Karpas-422 (cell line): Measurements from ENCODE around the gene PRKG1. TPM values are rescaled to one million over a fixed set of nuclear protein-coding genes. Genes with fewer than 3 reads are reported as not detected.

Source experiments
- DNase-seq: peaks from one replicate; pipeline ENCODE4 v3.0.0-alpha.2; 2015
- H2AFZ ChIP-seq: fragments of 200-600 bp; sonication (generic); 2 replicates; pipeline ENCODE4 v1.6.1; 2014; ENCODE audit warnings: antibody characterized with exemption, low read length, mixed read lengths
- H3K27ac ChIP-seq: fragments of 200-600 bp; sonication (generic); 2 replicates; pipeline ENCODE4 v1.5.1; 2014; ENCODE audit warnings: mild to moderate bottlenecking, low read length, moderate library complexity
- H3K27me3 ChIP-seq: fragments of 200-600 bp; sonication (generic); 2 replicates; pipeline ENCODE4 v1.6.1; 2014; ENCODE audit warnings: low read length, mixed read lengths
- H3K36me3 ChIP-seq: fragments of 200-600 bp; sonication (generic); 2 replicates; pipeline ENCODE4 v1.6.1; 2014; ENCODE audit warnings: low read length, mixed read lengths; ENCODE audit not compliant: insufficient read depth
- H3K4me1 ChIP-seq: fragments of 200-600 bp; sonication (generic); 2 replicates; pipeline ENCODE4 v1.6.1; 2014; ENCODE audit warnings: mild to moderate bottlenecking, low read length, mixed read lengths
- H3K4me2 ChIP-seq: fragments of 200-600 bp; sonication (generic); 2 replicates; pipeline ENCODE4 v1.6.1; 2014; ENCODE audit warnings: low read length, low read depth, mild to moderate bottlenecking; ENCODE audit not compliant: poor library complexity, severe bottlenecking
- H3K4me3 ChIP-seq: fragments of 200-600 bp; sonication (generic); 2 replicates; pipeline ENCODE4 v1.5.1; 2014; ENCODE audit warnings: mild to moderate bottlenecking, antibody characterized with exemption, low read length, mixed read lengths
- H3K79me2 ChIP-seq: fragments of 200-600 bp; sonication (generic); 2 replicates; pipeline ENCODE4 v1.6.1; 2014; ENCODE audit warnings: mild to moderate bottlenecking, low read length, mixed read lengths
- H3K9ac ChIP-seq: fragments of 200-600 bp; sonication (generic); 2 replicates; pipeline ENCODE4 v1.6.0; 2014; ENCODE audit warnings: low read length
- H3K9me2 ChIP-seq: fragments of 200-600 bp; sonication (generic), shearing (Covaris generic); replicated peaks from 2 replicates; pipeline ENCODE4 v1.6.0; 2014; ENCODE audit warnings: mild to moderate bottlenecking, low read length, moderate library complexity; ENCODE audit not compliant: insufficient read depth
- H3K9me3 ChIP-seq: fragments of 300-700, 200-600 bp; sonication (generic); 2 replicates; pipeline ENCODE4 v1.6.1; 2014; ENCODE audit warnings: low read length, mixed read lengths
- H4K20me1 ChIP-seq: fragments of 200-600 bp; sonication (generic); 2 replicates; pipeline ENCODE4 v1.6.1; 2014; ENCODE audit warnings: mild to moderate bottlenecking, antibody characterized with exemption, low read length, low read depth; ENCODE audit not compliant: insufficient read depth
- total RNA-seq: library from RNA; depleted of rRNA; stranded (reverse); fragments of >200 nt; shearing (Covaris generic); gene quantifications from 2 replicates; pipeline ENCODE4 v1.2.3, GENCODE V29; 2014; ENCODE audit warnings: low replicate concordance

PRKG1 gene
- total RNA-seq, 1 experiment from 2014 or later: not detected

DNA sequence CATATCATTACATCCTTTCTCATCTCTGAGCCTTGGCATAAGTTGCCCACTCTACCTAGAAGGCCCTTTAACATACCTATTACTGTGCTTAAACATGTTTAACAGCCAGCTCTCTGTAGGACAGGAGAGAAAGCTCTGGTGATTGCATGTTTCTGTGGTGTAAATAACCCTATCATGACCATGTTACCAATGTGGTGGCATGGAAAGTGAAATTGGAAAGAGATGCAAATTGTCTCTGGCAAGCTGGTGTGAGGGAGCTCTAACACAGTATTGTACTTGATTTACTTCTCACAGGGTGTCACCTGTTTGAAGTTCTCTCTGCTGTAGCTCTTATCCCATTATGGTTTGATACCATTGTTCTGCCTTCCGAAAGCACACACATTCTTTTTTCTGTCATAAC is 1008.0 kb downstream of the PRKG1 start:
- Histone ChIP-seq H3K9me3 (peaks cover 5% of the 10 kb centered on the region; the same call in 1 of the 2 replicates), H3K9me2 (no peaks in the 10 kb centered on the region), H3K4me2 (no peak overlapping the region), H4K20me1 (no peaks in the 10 kb centered on the region), H3K4me3 (no peak overlapping the region), H2AFZ (no peak overlapping the region), H3K36me3 (no peaks in the 10 kb centered on the region), H3K79me2 (no peaks in the 10 kb centered on the region), H3K9ac (no peak overlapping the region), H3K27ac (no peak overlapping the region), H3K27me3 (no peaks in the 10 kb centered on the region), H3K4me1 (no peaks in the 10 kb centered on the region)
- no peak for DNase-seq

DNA sequence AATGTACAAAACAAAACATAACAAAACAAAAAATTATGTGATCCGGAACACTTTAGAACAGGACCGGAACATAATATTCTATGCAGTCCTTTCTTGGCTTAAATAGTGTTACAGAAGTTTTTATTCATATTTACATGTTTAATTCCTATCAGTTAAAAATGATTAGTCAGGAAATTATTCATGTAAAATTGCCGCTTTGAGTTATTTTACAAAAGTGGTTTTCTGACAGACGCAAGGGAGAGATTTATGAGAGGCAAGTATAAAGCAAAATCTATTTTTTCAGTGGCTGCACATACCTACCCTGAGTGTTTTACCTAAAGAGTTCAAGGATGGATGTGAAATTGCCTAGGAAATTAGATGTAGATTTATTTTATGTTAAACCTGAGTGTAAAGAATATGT is 1009.1 kb downstream of the PRKG1 start:
- H3K4me2 ChIP-seq: no peak overlapping the region
- no peak overlapping the region for H3K9ac ChIP-seq

DNA sequence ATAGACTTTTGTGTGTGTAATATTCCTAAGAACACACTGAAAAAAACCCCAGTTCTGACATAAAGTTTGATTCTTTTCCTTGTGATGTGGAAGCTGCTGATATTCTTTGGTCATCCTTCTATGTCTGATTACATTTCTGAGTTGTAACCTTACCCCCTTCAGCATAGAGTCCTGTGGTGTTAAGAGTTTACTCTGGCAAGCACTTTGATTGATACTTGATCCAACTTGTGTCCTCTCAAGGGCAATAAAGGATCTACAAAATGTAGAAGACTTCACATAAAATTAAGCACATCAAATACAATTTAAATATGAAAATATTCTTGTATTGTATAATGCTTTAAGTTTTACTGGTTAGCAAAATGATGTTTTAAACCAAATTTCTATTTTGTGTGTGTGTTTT is 1018.1 kb downstream of the PRKG1 start:
- Histone ChIP-seq H3K4me3 (no peak overlapping the region), H4K20me1 (no peaks in the 10 kb centered on the region), H3K79me2 (no peaks in the 10 kb centered on the region), H2AFZ (no peak overlapping the region), H3K9me2 (no peaks in the 10 kb centered on the region), H3K27ac (no peak overlapping the region), H3K9me3 (peaks cover 14% of the 10 kb centered on the region), H3K4me2 (no peak overlapping the region), H3K27me3 (no peaks in the 10 kb centered on the region), H3K4me1 (no peaks in the 10 kb centered on the region), H3K9ac (no peak overlapping the region), H3K36me3 (no peaks in the 10 kb centered on the region)
- DNase-seq: no peak

More for the DNA sequence above, 1009.1 kb downstream of the PRKG1 start:
- Histone ChIP-seq H3K4me3 (no peak overlapping the region), H3K9me3 (peaks cover 10% of the 10 kb centered on the region; the same call in 1 of the 2 replicates), H3K36me3 (no peaks in the 10 kb centered on the region), H3K27ac (no peak overlapping the region), H2AFZ (no peak overlapping the region), H4K20me1 (no peaks in the 10 kb centered on the region), H3K79me2 (no peaks in the 10 kb centered on the region), H3K4me1 (no peaks in the 10 kb centered on the region), H3K27me3 (no peaks in the 10 kb centered on the region), H3K9me2 (no peaks in the 10 kb centered on the region)
- no peak for DNase-seq

DNA sequence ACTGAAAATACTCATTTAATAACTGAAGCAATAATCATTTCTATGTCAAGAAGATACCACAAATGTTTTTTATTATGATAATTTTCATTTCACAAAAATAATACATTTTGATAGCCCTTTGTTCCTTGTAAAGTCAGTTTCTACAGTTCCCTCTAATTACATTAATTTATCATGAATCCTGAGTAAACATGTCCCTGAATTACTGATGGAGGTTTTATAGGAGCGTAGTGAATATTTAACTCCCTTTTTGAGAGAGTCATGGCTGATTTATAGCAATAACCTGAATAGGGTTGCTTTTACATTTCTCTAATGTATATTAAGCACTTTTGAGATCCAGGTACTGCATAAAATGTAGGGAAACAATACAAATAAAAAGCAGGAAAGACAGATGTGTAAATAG is 1023.8 kb downstream of the PRKG1 start:
- Histone ChIP-seq H3K27ac (no peak overlapping the region), H3K4me3 (no peak overlapping the region), H3K27me3 (no peaks in the 10 kb centered on the region), H3K79me2 (no peaks in the 10 kb centered on the region), H3K4me1 (no peaks in the 10 kb centered on the region), H4K20me1 (no peaks in the 10 kb centered on the region), H3K9me2 (no peaks in the 10 kb centered on the region), H3K4me2 (no peak overlapping the region), H2AFZ (no peak overlapping the region), H3K36me3 (no peaks in the 10 kb centered on the region), H3K9ac (no peak overlapping the region), H3K9me3 (peaks cover 13% of the 10 kb centered on the region)
- DNase-seq: no peak

DNA sequence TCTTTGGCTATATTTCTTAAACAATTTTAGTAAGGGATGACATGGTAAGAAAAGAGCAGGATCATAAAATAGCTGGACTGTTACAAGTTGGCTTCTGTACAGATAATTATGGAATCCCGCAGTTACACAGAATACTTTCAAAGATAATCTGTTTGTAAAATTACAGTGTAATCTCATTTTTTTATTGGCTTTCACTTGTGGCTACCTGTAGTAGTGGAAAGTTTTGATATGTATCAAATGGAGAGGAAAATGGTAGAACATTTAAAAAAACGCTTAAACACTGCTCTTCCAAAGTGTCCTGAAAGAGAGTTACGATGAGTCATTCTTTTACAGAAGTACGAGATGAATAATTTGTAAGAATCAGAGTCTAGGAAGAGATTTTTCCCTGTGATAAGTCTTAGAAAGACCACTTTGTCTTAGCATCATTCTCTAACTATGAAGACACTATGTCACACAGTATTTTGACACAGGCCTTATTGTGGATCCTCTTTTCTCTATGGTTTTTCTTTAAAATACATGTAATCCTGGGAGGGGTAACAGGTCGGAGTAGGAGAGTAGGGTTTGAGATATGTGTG is 1024.8 kb downstream of the PRKG1 start:
- H3K4me1 ChIP-seq: no peaks in the 10 kb centered on the region
- H3K36me3 ChIP-seq: no peaks in the 10 kb centered on the region
- no peaks in the 10 kb centered on the region for H3K27me3 ChIP-seq
- H3K9me3 ChIP-seq: peaks cover 13% of the 10 kb centered on the region
- H3K9me2 ChIP-seq: no peaks in the 10 kb centered on the region
- no peak overlapping the region for H3K9ac ChIP-seq
- no peak for DNase-seq
- no peak overlapping the region for H2AFZ ChIP-seq
- H3K4me2 ChIP-seq: no peak overlapping the region
- H4K20me1 ChIP-seq: no peaks in the 10 kb centered on the region
- no peak overlapping the region for H3K4me3 ChIP-seq
- H3K79me2 ChIP-seq: no peaks in the 10 kb centered on the region
- no peak overlapping the region for H3K27ac ChIP-seq

DNA sequence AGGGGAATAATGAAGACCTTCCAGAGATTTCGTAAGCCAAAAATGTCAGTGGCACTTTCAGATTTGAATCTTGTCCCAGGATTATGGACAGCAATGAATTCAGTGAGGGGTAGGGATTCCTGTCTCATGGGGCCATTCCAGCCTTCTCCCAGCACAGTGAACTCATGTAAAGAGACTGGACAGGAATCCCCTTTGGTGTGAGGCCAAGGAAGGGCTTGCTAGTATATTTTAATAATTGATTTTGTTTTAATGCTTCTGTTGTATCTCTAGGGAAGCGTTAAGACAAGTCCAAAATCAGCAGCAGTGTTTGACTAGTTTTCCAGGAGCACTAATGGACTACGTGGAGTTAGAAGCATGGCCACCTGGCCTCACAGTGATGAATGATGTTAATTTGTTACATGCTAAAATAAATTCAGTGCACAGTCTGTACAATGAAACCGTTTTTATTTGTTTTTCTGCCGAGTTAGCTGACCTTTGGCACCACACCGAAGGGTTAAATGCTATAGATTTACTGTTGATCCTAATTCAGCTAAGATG is 1025.8 kb downstream of the PRKG1 start:
- Histone ChIP-seq H3K4me1 (no peaks in the 10 kb centered on the region), H3K4me2 (no peak overlapping the region), H3K9me2 (no peaks in the 10 kb centered on the region), H3K79me2 (no peaks in the 10 kb centered on the region), H3K36me3 (no peaks in the 10 kb centered on the region), H2AFZ (no peak overlapping the region), H3K27me3 (no peaks in the 10 kb centered on the region), H3K9ac (no peak overlapping the region), H4K20me1 (no peaks in the 10 kb centered on the region), H3K27ac (no peak overlapping the region), H3K4me3 (no peak overlapping the region), H3K9me3 (peaks cover 13% of the 10 kb centered on the region)
- DNase-seq: no peak

DNA sequence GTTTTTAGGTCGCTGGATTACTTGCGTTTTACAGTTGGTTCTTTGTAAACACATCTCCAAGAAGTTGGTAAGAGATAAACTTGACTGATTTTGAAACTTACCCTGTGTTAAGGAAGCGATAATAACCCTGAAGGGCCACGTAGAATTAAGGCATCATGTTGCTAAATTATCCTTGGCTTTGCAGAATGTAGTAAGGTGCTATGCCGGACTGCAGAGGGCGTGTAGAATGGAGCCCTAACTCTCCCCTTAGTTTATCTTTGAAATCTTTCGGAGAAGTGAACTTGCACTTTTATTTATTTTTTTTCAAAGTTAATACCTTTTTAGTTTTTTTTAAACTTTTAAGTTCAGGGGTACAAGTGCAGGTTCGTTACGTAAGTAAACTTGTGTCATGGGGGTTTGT is 1031.0 kb downstream of the PRKG1 start:
- Histone ChIP-seq H3K9ac (no peak overlapping the region), H3K9me3 (peaks cover 10% of the 10 kb centered on the region), H3K27me3 (no peaks in the 10 kb centered on the region), H3K4me1 (no peaks in the 10 kb centered on the region), H3K4me2 (no peak overlapping the region), H4K20me1 (no peaks in the 10 kb centered on the region), H3K79me2 (no peaks in the 10 kb centered on the region), H3K36me3 (no peaks in the 10 kb centered on the region), H2AFZ (no peak overlapping the region), H3K4me3 (no peak overlapping the region), H3K9me2 (no peaks in the 10 kb centered on the region), H3K27ac (no peak overlapping the region)
- DNase-seq: no peak

DNA sequence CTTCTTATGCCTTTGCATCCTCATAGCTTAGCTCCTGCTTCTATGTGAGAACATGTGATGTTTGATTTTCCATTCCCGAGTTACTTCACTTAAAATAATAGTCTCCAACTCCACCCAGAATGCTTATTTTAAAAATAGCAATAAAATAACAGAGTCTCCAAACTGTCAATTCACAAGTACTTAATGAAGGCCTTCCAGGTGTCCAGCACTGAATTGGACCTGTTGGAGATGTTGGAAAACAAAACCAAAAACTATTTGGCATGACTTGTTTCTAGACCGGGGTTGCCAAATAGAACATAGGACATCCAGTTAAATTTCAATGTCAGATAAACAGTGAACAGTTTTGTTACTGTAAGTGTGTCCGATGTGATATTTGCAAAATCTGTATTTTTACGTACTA is 1031.7 kb downstream of the PRKG1 start:
- no peaks in the 10 kb centered on the region for H3K79me2 ChIP-seq
- no peak overlapping the region for H3K4me3 ChIP-seq
- no peaks in the 10 kb centered on the region for H3K9me2 ChIP-seq
- H3K9ac ChIP-seq: no peak overlapping the region
- no peaks in the 10 kb centered on the region for H3K4me1 ChIP-seq
- H3K27me3 ChIP-seq: no peaks in the 10 kb centered on the region
- no peak for DNase-seq
- no peaks in the 10 kb centered on the region for H4K20me1 ChIP-seq
- H3K9me3 ChIP-seq: peaks cover 10% of the 10 kb centered on the region
- H3K4me2 ChIP-seq: no peak overlapping the region
- H2AFZ ChIP-seq: no peak overlapping the region
- no peaks in the 10 kb centered on the region for H3K36me3 ChIP-seq
- no peak overlapping the region for H3K27ac ChIP-seq
